ENCODE results near the gene SNAP23. TPM values are rescaled to one million over a fixed set of nuclear protein-coding genes. Genes with fewer than 3 reads are reported as not detected.

SNAP23 gene
- total RNA-seq, 1 donor from 2014 or later, result 85.6 TPM

- H3K9me3 Mint-ChIP-seq (ENCODE audit: low read depth), result no peaks in the 10 kb centered on the region
These were observed 80.0 kb downstream of the SNAP23 start, which contains the start of gene STARD9 for GRCh38 chr15:42575188-42576039. STARD9 (plus strand) TSS chr15:42575606; CDS start chr15:42575716, 110 bp downstream.

GRCh38 chr15:42576040-42576594 is 80.7 kb downstream of the SNAP23 start:
- H3K27ac Mint-ChIP-seq (ENCODE audit: unreplicated experiment), result peak overlapping the region; percentile 91
- DNase-seq (ENCODE audit: low spot score), result no peak
- H3K36me3 Mint-ChIP-seq (ENCODE audit: low read depth), result no peaks in the 10 kb centered on the region
- H3K27me3 Mint-ChIP-seq (ENCODE audit: low read depth), result no peaks in the 10 kb centered on the region
- H3K4me1 Mint-ChIP-seq (ENCODE audit: low read depth), result peaks cover 50% of the 10 kb centered on the region
- no peaks in the 10 kb centered on the region for H3K9me3 Mint-ChIP-seq (ENCODE audit: low read depth)
- H3K4me3 Mint-ChIP-seq (ENCODE audit: unreplicated experiment), result peak overlapping the region; percentile 97
- TF ChIP-seq CTCF (IDR thresholded peaks at IDR 0.05), result no peak

More at GRCh38 chr15:42575188-42576039, 80.0 kb downstream of the SNAP23 start, which contains the start of gene STARD9:
- Mint-ChIP-seq H3K36me3 (ENCODE audit: low read depth) (no peaks in the 10 kb centered on the region), H3K27ac (ENCODE audit: unreplicated experiment) (peak within 1 kb of the TSS; percentile 91), H3K27me3 (ENCODE audit: low read depth) (no peaks in the 10 kb centered on the region), H3K4me3 (ENCODE audit: unreplicated experiment) (peak within 1 kb of the TSS; percentile 97), H3K4me1 (ENCODE audit: low read depth) (peaks cover 44% of the 10 kb centered on the region)
- DNase-seq (ENCODE audit: low spot score), result peak; percentile 100
- peak; percentile 33 for TF ChIP-seq CTCF (IDR thresholded peaks at IDR 0.05)

DNA sequence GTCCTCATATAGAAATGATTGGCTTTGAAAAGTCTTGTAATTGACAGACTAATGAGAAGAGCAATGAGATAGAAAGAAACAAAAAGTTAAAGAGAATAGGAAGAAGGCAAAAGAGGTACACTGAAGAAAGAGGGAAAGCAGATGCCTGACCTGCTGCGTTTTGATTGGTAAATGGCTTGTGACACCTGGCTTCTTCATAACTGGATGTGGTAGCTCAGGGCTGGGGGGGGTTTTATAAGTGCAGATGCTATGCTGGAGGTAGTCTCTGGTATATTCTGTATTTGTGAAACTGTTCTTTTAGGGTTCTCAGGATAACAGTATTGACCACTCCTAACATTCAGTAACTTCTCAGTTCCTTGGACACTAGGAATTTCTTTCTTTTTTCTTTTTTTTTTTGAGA is 81.3 kb downstream of the SNAP23 start:
- peaks cover 56% of the 10 kb centered on the region for H3K4me1 Mint-ChIP-seq (ENCODE audit: low read depth)
- H3K36me3 Mint-ChIP-seq (ENCODE audit: low read depth), result no peaks in the 10 kb centered on the region
- TF ChIP-seq CTCF (IDR thresholded peaks at IDR 0.05), result no peak
- no peaks in the 10 kb centered on the region for H3K27me3 Mint-ChIP-seq (ENCODE audit: low read depth)
- peak overlapping the region; percentile 97 for H3K4me3 Mint-ChIP-seq (ENCODE audit: unreplicated experiment)
- H3K27ac Mint-ChIP-seq (ENCODE audit: unreplicated experiment), result no peak overlapping the region
- no peak for DNase-seq (ENCODE audit: low spot score)
- H3K9me3 Mint-ChIP-seq (ENCODE audit: low read depth), result no peaks in the 10 kb centered on the region

GRCh38 chr15:42577514-42578031 is 82.1 kb downstream of the SNAP23 start:
- no peaks in the 10 kb centered on the region for H3K9me3 Mint-ChIP-seq (ENCODE audit: low read depth)
- H3K4me1 Mint-ChIP-seq (ENCODE audit: low read depth), result peaks cover 64% of the 10 kb centered on the region
- H3K4me3 Mint-ChIP-seq (ENCODE audit: unreplicated experiment), result peak overlapping the region; percentile 26
- no peaks in the 10 kb centered on the region for H3K27me3 Mint-ChIP-seq (ENCODE audit: low read depth)
- H3K27ac Mint-ChIP-seq (ENCODE audit: unreplicated experiment), result peak overlapping the region; percentile 59
- no peak for TF ChIP-seq CTCF (IDR thresholded peaks at IDR 0.05)
- H3K36me3 Mint-ChIP-seq (ENCODE audit: low read depth), result no peaks in the 10 kb centered on the region
- DNase-seq (ENCODE audit: low spot score), result no peak

GRCh38 chr15:42578984-42579537 is 83.6 kb downstream of the SNAP23 start:
- Mint-ChIP-seq H3K27ac (ENCODE audit: unreplicated experiment) (no peak overlapping the region), H3K27me3 (ENCODE audit: low read depth) (no peaks in the 10 kb centered on the region), H3K4me3 (ENCODE audit: unreplicated experiment) (no peak overlapping the region), H3K4me1 (ENCODE audit: low read depth) (peaks cover 78% of the 10 kb centered on the region), H3K36me3 (ENCODE audit: low read depth) (no peaks in the 10 kb centered on the region), H3K9me3 (ENCODE audit: low read depth) (no peaks in the 10 kb centered on the region)
- no peak for TF ChIP-seq CTCF (IDR thresholded peaks at IDR 0.05)
- no peak for DNase-seq (ENCODE audit: low spot score)
